ENCODE measurements around the gene GSPT1.

The GSPT1 gene

GRCh38 chr16:11907160-11907970 lies 8.4 kb downstream of the GSPT1 start:
- DNase-seq (ENCODE audit: low read depth in 2 of 2): no peak
- no peak overlapping the region for H3K4me3 ChIP-seq (replicated peaks in 1 of 2; ENCODE audit: low read depth in 2 of 2, low read length in 2 of 2)
- TF ChIP-seq CTCF (IDR thresholded peaks at IDR 0.05; ENCODE audit: low read depth, low read length): no peak

- peak in 1 of 2 donors; percentile 16 for DNase-seq (ENCODE audit: low read depth in 2 of 2)
- no peak overlapping the region for H3K4me3 ChIP-seq (replicated peaks in 1 of 2; ENCODE audit: low read depth in 2 of 2, low read length in 2 of 2)
- no peak for TF ChIP-seq CTCF (IDR thresholded peaks at IDR 0.05; ENCODE audit: low read depth, low read length)
Observed at GRCh38 chr16:11903906-11904305, 11.8 kb downstream of the GSPT1 start.

- TF ChIP-seq CTCF (IDR thresholded peaks at IDR 0.05; ENCODE audit: low read depth, low read length): no peak
- DNase-seq (ENCODE audit: low read depth in 2 of 2): peak in 1 of 2 donors; percentile 15
- no peak overlapping the region for H3K4me3 ChIP-seq (replicated peaks in 1 of 2; ENCODE audit: low read depth in 2 of 2, low read length in 2 of 2)
Observed at GRCh38 chr16:11901091-11901490, 14.7 kb downstream of the GSPT1 start.

GRCh38 chr16:11896486-11897176 lies 19.1 kb downstream of the GSPT1 start:
- TF ChIP-seq CTCF (IDR thresholded peaks at IDR 0.05; ENCODE audit: low read depth, low read length): no peak
- peak; percentile 54 to 83 for DNase-seq (ENCODE audit: low read depth in 2 of 2)
- no peak overlapping the region for H3K4me3 ChIP-seq (replicated peaks in 1 of 2; ENCODE audit: low read depth in 2 of 2, low read length in 2 of 2)

- TF ChIP-seq CTCF (IDR thresholded peaks at IDR 0.05; ENCODE audit: low read depth, low read length): no peak
- no peak for DNase-seq (ENCODE audit: low read depth in 2 of 2)
- no peak overlapping the region for H3K4me3 ChIP-seq (replicated peaks in 1 of 2; ENCODE audit: low read depth in 2 of 2, low read length in 2 of 2)
Observed at GRCh38 chr16:11893571-11893970, 22.2 kb downstream of the GSPT1 start.

- no peak for TF ChIP-seq CTCF (IDR thresholded peaks at IDR 0.05; ENCODE audit: low read depth, low read length)
- no peak overlapping the region for H3K4me3 ChIP-seq (replicated peaks in 1 of 2; ENCODE audit: low read depth in 2 of 2, low read length in 2 of 2)
- DNase-seq (ENCODE audit: low read depth in 2 of 2): no peak
Observed at GRCh38 chr16:11892761-11893160, 23.0 kb downstream of the GSPT1 start.

Data from cardiac fibroblast (primary cell).